Left renal cortex interstitium (tissue), 4 donors: ENCODE measurements around the gene TMTC2. TPM values are rescaled to one million over a fixed set of nuclear protein-coding genes. Genes with fewer than 3 reads are reported as not detected.

Experiments
- DNase-seq, 4 donors: peaks; one replicate each; pipeline ENCODE4 v3.0.0-alpha.2; 2013; ENCODE audit warnings: low read depth in 4 of 4, low spot score in 2 of 4, missing footprints in 1 of 4
- polyA plus RNA-seq, 4 donors: library from polyadenylated mRNA; unstranded; fragments of 120-200 nt; gene quantifications; one replicate each; pipeline ENCODE4 v1.2.1, GENCODE V29; 2013; ENCODE audit not compliant: insufficient read length in 4 of 4

Gene TMTC2
- polyA plus RNA-seq, 4 donors: 32.8 to 39.5 (median 38.3) TPM

DNA sequence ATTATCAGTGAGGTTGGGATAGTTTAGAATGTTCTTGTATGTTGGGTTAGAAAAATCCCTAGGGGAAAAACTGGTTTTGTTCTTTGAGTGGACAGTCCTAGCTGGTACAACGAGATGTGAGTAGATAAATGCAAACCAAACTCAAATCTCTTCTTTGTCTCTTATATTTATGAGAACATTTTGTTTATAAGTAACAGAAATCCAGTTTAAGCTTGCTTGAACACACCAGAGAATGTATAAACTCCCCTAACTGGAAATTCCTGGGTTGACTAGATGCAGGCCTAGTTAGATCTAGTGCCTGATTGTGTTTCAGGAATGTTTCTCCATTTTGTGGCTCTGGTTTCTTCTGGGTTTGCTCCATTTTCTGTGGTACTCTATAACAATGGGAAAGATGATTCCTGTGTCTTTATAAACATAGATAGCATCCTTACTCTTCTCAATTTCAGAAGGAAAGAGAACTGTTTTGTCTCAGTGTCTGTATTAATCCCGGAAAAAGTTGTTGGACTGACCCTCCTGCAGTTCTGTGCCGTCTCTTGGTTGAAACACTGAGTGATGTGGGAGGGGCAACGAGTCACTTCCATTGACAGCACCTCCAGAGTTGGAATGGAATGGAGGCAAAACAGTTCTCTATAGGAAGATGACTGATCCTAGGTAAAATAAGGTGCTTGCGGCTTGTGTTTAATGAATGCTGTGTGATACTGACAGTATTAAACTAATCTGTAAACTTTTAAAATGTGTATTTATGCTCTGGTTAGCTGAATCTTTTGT lies 244.8 kb downstream of the TMTC2 start:
- no peak for DNase-seq

DNA sequence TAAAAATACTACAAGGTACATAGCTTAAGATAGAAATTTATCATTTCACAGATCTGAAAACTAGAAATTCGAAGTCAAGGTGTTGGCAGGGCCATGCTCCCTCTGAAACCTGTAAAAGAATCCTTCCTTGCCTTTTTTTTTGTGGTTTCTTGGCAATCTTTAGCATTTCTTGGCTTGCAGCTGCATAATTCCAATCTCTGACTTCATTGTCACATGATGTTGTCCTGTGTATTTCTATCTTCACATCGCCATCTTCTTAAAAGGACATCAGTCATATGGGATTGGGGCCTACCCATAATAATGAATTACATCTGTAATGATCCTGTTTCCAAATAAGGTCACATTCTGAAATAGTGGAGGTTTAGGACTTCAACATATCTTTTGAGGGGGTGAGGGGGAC lies 250.4 kb downstream of the TMTC2 start:
- DNase-seq: no peak

DNA sequence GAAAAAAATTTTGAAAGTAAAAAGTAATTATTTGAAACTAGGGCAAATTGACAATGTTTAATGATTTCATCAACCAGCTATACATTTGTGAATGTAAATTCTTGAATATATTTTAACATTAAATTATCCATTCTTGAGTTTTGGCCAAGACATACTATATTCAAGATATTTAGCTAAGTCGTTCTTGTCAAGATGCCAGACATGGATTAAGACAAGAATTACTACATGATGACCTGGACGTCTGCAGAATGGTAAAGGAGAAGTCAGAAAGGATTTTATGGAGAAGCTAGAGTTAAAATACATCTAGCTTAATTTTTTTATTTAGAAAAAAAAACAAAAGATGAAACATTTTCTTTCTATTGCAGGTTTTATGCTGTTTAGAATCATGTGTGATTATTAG lies 255.8 kb downstream of the TMTC2 start:
- DNase-seq: no peak

DNA sequence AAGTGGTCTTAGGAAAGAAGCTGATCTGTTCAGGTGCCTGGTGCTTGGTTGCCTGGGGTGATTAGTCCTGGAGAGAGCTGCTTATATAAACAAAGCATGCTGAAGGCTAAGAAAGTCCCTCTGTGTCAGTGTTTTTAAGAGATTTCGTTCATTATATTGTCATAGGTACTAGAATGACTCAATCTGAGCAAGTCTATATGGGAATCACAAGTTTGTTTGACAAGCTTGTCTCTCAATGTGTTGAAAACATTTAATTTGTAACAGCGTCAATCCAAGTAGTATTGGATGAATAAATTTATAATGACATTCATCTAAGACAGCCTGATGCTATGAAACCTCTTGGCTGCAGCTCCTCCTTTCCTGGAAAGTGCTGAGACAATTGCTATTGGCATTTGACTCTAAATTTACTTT lies 256.3 kb downstream of the TMTC2 start:
- DNase-seq: no peak

DNA sequence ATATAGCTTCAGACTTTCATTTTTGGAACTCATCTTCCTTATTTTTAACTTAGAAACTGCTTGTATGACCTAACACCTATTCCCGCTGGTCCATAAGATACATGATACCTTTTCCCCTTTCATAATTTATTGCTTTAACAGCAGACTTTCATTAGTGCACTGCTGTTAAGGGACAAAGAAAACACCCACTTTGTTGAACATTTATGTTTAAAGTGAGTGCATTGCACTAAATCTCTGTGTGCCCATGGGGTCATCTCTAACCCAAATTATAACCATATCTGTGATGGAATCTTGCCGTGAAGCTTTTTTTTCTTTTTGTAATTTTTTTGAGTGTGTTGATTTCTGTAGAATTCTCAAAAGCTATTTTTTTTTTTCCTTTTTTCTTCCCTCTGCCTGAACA lies 261.8 kb downstream of the TMTC2 start:
- DNase-seq: no peak

DNA sequence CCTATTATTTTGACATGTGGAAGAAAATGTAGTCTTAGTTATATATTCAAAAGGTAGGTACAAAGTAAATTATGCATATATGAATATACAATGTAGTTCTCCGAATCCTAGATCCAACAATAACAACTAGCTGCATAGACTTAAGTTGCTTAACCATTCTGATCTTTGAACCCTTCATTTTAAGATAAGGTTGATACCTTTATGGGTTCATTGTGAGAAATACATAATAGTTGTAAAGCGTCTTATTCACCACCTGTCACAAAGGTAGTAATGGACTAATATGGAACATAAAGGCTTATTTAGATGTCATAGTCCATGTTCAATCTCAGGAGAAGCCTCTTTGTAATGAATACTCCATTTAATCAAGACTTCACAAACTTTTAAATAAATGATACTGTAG lies 263.6 kb downstream of the TMTC2 start:
- no peak for DNase-seq

DNA sequence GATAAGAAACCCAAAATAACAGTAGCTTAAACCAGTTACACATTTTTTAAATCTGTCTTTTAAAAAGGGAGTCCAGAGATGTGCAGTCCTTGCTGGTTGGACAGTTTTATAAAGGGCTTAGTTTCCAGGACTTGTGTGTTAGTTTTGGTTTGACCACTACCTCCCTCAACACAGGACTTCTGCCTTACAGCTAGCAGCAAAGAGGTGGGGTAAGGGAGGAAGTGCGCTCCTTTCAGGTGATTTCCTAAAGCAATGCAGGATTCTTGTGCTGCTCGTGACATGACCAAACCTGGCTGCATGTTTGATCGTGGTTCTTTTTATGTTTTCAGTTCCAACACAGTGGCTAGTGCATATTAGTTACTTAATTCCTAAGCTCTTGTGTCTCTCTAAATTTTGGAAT lies 266.2 kb downstream of the TMTC2 start:
- DNase-seq: no peak

DNA sequence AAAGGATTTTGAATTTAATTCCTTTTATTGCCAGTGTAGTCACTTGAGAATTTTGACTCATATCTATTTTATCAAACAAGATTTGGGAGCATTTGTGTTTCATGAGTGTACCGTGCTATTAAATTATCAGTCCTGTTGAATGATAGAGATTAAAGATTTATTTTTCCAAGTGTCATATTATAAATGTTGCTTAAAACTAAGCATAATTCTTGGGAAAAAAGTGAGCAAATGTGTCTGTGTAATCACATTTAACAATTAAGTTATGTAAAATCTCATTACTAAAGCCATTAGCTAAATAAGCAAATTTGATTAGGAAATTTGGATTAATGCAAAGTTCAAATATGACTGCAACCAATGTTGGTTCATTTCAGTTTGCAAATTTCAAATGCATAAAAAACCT lies 266.7 kb downstream of the TMTC2 start:
- no peak for DNase-seq

DNA sequence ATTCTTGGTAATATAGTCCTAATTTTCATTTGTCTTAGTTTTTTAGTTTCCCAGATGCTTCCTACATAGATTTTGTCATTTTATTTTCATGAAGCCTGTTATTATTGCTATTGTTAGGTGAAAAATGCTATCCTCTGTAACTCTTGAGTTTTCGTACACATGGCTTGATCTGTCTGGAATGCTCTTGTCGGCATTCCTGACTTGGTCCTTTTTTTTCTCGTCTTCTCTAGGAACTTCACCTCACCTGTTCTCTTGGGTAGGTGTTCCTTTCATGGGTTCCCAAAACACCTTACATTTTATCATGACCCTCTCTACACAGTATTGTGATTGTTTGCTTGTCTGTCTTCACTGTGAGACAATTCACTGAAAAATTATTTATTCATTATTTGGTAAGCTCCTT lies 267.4 kb downstream of the TMTC2 start:
- DNase-seq: no peak

DNA sequence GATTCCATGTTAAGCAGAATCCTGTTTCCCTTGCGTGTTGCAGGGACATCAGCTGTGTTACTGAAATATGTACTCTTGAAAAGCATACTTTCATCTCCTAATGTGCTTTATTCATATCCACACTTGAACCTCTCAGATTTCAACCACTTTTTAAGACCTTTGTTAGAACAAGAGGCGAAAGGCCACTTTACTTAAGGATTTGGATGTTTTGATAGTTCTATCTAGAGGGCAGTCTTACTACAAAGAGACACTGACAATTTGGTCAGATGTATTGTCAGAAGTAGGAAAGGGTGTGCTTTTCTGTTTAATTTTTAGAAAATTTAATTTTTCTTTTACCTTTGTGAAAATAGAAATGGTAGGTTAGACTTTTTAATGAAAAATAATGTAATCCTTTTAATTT lies 267.9 kb downstream of the TMTC2 start:
- no peak for DNase-seq

DNA sequence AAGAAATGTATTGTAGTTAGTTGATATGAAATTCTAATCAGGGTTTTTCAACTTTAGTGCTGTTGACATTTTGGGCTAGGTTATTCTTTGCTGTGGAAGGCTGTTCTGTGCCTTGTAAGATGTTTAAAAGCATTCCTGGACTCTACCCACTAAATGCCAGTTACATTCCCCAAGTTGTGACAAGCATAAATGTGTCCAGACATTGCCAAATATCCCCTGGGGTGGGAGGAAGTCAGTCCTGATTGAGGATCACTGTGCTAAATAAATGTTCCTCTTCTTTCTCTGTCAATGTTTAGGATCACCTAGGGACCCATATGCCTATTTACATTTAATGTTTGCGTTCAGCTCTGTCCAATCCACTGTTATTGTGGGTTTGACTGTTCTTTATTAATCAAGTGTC lies 268.3 kb downstream of the TMTC2 start:
- DNase-seq: no peak

DNA sequence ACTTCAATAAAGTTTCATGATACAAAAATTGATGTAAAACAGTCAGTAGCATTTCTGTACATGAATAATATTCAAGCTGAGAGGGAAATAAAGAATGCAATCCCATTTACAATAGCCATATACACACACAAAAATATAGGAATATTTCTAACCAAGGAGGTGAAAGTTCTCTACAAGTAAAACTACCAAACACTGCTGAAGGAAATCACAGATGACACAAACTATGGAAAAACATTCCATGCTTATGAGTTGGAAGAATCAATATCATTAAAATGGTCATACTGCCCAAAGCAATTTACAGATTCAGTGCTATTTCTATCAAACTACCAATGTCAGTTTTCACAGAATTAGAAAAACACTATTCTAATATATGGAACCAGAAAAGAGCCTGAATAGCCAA lies 272.3 kb downstream of the TMTC2 start:
- no peak for DNase-seq

DNA sequence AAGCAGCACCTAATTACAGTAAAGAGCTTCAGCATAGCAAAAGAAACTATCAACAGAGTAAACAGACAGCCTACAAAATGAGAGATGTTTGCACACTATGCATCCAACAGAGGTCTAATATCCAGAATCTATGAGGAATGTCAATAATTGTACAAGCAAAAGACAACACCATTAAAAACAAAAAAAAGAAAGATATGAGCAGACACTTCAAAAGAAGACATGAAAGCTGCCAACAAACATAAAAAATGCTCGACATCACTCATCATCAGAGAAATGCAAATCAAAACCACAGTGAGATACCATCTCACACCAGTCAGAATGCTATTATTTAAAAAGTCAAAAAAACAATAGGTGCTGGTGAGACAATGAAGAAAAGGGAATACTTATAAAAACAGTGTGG lies 273.1 kb downstream of the TMTC2 start:
- DNase-seq: no peak

DNA sequence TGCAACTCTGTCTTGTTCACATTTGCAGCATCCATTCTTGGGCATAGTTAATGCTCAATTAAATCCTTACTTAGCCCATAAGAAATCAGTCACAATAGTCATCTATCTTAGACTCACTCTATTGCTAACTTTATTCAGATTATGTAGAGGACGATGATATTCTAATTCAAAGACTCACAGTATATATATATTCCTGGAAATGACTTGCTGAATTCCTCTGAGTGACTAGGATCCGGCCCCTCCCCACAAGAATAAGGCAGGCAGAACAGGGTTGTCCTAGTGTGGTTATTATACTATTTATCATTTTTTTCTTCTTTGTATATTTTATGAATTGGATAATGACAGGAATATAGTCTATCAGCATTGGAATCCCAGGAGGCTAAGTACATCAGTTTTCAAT lies 275.1 kb downstream of the TMTC2 start:
- DNase-seq: no peak

DNA sequence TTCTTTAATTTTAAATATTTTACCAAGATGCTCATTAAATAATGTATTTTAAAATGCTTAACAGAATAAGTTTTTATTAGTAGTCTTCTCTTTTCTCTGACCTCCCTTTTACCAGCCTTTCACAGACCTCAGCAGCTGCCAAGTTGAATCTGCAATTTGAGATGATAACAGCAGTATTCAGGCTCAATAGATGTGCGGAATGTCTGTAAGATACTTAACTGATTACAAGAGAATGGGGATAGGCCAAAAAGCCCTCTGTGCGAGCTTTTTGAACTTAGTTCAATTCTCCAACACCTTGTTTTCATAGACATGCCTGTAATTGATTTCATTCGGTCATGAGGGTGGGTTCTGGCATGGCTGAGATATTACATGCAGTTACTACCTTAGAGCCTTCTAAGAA lies 277.2 kb downstream of the TMTC2 start:
- no peak for DNase-seq

DNA sequence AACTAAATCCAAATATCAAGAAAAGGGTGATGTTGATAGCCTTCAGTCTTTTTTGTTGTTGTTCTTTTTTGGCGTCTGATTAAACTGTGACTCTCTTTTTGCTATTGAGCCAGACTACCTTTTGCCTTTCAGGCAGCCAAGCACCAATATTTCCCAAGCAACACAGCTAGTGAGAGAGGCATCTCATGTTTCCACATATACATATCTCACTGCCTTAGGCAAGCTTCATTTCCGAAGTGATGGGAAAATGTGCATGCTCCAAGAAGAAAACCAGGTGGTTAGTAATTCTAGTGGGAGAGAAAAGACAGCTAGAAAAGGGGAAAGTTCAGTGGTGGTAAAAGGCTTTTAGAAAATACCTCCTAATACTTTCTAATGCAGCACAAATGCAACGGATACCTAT lies 277.7 kb downstream of the TMTC2 start:
- DNase-seq: peak in 1 of 4 donors; percentile 13

DNA sequence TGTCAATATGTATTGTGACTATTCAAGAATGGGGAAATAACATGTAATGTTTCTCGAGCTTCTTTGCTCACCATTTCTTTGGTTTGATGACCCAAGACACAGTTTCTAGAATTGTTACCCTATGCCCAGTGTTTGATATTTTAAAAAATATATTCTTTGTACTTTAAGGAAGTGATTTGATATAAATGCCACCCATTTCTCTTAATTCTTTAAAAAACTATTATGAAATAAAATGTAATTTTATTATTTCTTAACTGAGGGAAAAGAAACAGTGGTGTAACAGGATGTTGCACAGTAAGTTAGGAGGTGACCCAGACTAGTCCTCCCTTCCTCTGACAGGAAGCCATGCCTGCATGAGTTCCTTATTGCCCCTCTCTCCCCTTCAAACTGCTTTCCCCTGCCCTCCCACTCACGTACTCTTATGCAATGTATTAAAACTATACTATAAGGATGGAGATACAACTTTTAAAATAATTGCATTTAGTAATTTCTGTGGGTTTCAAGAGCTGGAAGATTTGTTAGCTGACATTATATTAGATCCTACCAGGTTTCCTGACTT lies 279.4 kb downstream of the TMTC2 start:
- no peak for DNase-seq

DNA sequence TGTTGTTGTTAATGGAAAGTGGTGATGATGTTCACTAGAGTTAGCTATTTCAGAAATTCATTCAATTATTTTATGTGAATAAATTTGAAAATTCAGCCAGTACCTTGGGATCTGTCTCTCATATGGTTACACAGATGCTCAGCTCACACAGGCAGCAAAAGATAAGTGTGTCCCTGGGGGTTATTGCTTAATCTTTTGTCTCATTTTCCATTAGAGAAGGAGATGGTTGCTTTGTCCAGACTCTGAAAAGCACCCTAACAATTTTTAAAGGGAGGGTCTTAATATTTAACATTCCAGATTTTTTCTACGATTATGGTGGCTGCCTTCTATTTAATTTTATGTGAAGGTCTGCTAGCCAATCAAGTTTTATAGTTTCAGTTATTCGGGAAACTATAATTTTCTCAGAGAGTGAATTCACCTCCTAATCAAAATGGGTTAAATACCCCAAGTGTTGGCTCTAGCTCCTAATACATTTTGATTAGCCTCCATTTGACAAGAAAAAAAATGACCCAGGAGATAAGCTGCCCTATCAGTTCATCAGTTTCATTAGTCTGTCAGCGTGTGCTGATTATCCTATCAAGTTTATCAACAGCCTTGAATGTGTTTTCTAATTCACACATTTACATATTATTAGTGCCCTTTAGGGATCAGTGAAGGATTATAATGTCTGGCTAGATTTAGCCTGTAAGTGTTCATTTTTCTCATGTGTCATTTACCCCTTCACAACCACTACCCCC lies 282.1 kb downstream of the TMTC2 start:
- DNase-seq: no peak

DNA sequence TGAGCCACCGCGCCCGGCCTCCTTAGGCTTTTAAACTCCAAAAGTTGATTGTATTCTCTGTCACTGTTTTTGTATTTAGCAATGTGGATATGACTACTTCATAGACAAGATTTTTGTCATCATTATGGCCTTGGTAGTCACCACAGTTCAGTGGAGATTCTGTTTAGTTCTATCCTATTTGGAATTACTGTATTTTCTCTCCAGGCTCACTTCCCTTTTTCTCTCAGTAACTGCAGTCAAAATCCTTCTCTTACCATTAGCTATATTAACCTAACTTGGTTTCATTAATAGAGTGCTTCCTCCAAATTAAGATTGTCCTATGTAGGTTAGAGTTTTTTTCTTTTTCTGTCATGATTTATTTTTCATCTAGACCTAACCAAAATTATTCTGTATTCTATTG lies 283.9 kb downstream of the TMTC2 start:
- DNase-seq: no peak

DNA sequence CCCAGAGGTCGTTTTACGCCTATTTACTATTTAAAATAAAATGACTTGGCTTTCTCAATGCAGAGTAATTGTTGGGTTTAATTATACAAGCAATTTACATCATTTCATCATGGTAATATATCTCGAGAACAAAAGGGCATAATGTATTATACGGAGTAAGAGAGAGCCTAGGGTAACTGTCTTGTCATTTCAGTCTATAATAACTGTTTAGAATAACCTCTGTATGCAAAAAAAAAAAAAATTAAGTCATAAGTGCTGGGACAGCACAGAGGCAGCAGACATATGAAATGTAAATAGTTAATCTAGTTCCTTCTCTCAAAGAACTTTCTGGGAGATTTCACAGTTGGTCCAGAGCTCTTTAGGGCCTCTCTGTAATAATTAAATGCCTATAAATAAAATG lies 284.9 kb downstream of the TMTC2 start:
- no peak for DNase-seq

DNA sequence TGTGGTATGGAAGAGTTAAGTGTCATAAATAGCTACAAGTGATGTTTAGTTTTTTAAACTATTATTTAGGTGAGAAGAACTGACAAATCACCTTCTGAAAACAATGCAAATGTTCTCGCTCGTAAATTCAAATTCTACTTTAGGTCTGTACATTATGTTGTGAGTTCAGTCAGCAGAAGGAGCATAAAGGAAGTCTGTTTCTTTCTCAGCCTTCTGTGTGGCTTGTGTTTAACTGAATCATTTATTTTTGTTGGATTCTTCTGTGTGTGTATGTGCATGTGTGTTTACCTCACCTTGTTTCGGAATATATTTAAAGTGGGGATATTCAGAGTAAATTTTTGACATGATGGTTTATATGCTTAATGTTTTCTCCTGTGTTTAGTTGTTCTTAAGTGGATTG lies 285.9 kb downstream of the TMTC2 start:
- DNase-seq: no peak

DNA sequence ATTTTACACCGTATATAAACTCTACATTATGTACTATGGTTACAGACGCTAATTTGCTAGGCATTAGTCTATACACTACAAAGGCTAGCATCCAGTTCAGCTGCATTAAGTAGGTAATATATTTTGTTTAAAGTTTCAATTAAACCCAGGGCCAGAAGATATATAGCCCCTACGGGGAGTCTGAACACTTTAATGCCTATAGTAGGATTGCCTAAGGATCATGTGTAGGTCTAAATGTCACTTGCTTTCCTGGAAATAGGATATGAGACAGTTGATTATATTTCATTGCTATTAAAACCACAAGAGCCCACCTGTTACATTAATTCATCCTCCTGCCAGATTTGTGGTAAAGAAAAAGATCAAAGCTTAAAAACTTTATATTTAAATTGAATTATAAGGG lies 286.9 kb downstream of the TMTC2 start:
- peak; percentile 30 to 62 (median 55) for DNase-seq
